Inflammatory macrophage (primary cell): ENCODE measurements around the gene KCNF1.
A peak's percentile ranks its signal among the peaks of the same experiment; 100 is the strongest.

Experiments used
- DNase-seq, 2 donors: peaks; one replicate each; pipeline ENCODE4 v3.0.0-alpha.2; 2020 to 2022
- total RNA-seq, 18 experiments: gene quantifications; one replicate each; lab custom pipeline; 2026; ENCODE audit warnings: mixed read lengths in 6 of 18, inconsistent platforms in 2 of 18; lab: John Stamatoyannopoulos, UW

The KCNF1 gene
- total RNA-seq = 0.03 to 4.4 (median 0.33) reads per million in 18 experiments

DNA sequence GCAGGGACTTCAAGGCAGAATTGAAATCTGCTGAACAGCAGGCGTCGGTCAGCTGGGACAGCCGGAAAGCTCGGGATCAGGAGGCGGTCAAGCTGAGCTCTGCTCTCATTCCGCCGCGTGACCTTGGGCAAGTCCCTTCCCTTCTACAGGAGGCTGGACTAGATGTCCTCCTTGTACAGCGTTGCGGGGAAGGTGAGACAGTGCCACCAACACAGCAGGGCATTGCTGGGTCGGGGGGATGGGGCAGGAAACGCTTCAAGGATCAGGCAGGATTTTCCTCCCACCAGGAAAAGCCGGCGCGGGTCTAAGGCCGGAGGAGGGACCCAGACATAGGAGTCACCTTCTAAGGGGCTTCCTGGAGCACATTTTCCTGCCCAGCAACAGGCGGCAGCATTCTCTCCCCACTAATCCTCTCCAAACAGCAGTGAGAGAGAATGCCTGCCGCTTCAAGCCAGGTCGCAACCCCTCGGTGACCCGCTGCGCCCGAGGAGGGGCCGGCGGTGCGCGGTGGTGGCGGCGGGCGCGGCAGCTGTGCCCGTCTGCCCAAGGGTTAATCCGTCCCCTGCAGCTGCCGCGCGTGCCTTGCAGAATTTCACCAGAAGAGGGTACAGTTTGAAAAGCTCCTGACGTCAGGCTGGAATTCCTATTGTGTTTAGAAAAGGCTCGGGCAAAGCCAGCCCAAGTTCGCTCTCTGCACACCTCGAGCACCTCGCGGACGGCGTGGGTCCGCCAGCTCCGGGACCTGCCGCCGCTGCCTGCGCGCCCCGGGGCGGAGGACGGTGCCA is at the start of gene KCNF1:
Gene KCNF1 (plus strand): TSS at position 644 of the 785 bp plus-strand sequence. CDS start 493 bp downstream, outside the sequence.
- DNase-seq = peak; percentile 27 to 69

DNA sequence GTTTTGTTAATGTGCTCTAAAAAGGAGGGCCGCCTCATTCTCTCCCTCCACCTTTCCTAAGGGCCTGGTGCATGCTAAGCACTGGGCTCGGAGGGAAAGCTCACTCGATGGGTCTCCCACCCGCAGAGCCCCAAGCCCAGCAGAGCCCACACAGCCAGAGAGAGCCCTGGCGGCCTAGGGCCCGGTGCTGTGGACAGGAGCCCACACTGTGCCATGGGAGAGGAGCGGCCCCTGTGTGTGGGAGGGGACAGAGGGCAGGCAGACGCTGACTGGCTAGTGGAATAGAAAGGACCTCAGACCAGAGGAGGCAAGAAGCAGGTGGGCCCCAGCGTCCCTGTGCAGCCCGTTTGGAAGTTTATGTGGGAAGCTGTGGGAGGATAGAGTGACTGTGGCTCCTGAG is 49.4 kb upstream of the KCNF1 start:
- no peak for DNase-seq

GRCh38 chr2:10863047-10863446 is 48.7 kb upstream of the KCNF1 start:
- DNase-seq = no peak

DNA sequence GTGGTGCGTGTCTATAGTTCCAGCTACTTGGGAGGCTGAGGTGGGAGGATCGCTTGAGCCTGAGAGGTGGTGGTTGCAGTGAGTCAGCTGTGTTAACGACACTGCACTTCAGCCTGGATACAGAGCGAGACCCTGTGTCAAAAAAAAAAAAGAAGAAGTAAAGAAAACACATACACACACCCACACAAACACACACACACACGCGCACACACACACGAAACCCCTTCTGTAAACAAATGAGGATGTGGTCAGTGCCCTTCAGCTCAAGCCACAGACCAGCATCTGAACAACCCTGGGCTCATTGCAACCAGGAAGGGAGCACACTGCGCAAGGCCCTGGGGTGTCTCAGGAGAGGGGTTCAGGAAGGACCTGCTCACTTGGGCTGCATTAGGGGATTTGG is 47.9 kb upstream of the KCNF1 start:
- DNase-seq = peak; percentile 93 to 96

- peak; percentile 16 to 57 for DNase-seq
Measured at GRCh38 chr2:10864251-10864650, 47.5 kb upstream of the KCNF1 start.

- no peak for DNase-seq
Measured at GRCh38 chr2:10864861-10865636, 46.7 kb upstream of the KCNF1 start.

GRCh38 chr2:10865841-10866240 is 45.9 kb upstream of the KCNF1 start:
- peak in 1 of 2 donors; percentile 32 for DNase-seq

- DNase-seq = no peak
Measured at GRCh38 chr2:10867692-10868420, 43.9 kb upstream of the KCNF1 start.

DNA sequence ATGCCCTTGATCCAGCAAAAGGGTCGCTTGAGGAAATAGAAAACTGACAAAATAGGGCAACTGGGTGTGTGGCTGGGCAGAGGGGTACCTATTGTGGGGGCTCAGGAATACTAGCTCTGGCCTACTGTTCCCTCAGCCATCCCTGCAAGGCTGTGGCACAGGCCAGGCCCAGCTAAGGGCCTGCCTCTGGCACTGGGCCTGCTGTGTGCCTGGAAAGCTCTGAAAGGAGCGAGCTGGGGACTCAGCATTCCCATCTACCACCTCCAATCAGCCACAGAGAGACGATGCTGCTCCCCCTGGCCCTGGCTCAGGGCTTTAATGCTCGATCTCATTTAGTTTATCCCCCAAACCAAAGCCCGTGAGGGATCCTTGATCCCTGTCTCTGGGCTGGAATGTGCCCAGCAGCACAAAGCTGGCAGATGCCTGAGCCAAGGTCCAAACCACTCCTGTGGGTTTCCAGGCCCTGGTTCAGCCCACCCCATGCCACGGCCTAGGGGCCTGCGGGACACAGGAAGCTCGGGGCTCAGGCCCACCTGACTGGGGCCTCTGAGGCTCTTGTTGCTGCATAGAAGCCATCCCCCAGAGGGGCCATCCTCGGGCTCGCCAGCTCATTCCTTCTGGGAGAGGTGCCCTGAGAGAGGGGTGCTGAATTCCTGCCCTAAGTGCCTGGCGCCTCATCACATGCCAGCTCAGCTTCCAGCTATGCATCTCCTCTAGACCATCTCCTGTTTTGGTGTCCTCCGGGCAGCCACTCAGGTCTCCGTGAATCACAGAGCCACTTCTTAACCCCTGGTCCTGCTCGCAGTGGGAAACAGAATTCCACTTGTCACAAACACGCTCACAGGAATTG is 43.0 kb upstream of the KCNF1 start:
- no peak for DNase-seq

- DNase-seq = no peak
Measured at GRCh38 chr2:10871978-10872377, 39.8 kb upstream of the KCNF1 start.

GRCh38 chr2:10873171-10873570 is 38.6 kb upstream of the KCNF1 start:
- DNase-seq = no peak

DNA sequence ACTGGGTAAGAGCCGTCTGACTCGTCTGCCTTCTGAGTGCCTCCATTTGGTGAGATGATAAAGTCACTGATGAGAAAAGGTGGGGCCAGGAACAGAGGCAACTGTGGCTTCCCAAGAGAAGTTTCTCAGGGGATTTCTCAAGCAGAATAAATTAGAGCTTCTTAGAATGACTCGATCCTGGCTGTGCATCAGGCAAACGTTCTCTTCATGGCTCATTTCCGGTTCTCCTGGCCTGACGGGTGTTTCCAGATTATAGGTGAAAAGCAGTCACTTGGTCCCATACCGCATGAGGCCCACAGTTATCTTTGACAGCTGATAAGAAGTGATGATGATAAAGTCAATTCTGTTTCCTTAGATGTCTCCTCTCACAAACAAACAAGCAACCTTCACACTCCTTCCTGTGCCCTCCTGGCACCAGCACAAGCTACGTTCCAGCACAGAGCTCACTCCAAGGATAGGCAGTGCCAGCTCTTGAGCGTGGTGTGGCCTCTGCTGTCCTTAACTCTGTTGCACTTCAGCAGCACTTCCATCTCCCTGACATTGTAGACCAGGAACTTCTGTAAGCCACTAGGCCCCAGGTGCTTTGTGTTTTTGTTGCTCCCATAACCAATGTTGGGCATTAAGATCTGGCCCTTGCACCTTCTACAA is 37.8 kb upstream of the KCNF1 start:
- DNase-seq = no peak

GRCh38 chr2:10875126-10875525 is 36.6 kb upstream of the KCNF1 start:
- no peak for DNase-seq

DNA sequence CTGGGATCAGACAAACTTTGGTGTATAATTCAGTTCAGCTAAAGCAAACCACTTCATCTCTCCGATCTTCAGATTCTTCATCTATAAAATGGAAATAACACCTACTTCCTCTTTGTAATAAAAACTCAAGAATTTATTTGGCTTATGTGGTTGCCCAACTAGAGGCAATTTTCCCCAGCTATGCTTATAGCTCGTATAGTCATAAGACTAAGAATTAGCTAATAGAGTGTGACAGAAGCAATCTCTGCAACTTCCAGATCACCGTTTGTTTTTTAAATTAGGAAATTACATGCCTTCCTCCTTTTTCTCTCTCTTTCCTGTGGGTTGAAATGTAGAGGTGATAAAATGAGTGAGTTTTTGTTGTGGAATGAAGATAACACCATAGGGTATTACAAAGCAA is 35.3 kb upstream of the KCNF1 start:
- DNase-seq = peak; percentile 94 to 98

GRCh38 chr2:10876963-10877362 is 34.8 kb upstream of the KCNF1 start:
- no peak for DNase-seq

DNA sequence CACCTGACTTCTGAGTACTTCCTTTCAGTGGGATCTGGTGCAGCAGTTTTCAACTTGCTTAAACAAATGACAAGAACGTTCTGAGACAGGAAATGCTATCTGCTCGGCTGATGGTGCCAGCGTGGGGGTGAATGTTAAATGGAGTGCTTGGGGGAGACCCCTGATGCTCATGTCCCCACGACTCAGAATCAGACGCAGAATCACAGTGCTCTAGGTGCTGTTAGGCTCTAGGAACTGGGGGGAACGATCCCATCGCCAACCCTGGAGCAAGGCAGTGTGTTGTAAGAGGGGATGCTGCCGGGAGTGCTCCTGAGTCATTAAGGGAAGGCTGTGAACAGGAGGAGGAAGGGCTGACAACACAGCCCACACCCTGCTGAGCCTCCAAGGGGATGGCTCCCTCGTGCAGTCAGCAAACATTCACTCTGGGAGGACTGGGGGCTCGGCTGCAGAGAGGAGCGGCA is 34.1 kb upstream of the KCNF1 start:
- DNase-seq = peak; percentile 67 to 91

GRCh38 chr2:10878268-10878915 is 33.3 kb upstream of the KCNF1 start:
- no peak for DNase-seq

- no peak for DNase-seq
Measured at GRCh38 chr2:10879159-10879558, 32.6 kb upstream of the KCNF1 start.

- DNase-seq = no peak
Measured at GRCh38 chr2:10879624-10880585, 31.8 kb upstream of the KCNF1 start.
